Astrocyte (in vitro differentiated cells and primary cell): ENCODE measurements around the gene MBP. TPM values are rescaled to one million over a fixed set of nuclear protein-coding genes. Genes with fewer than 3 reads are reported as not detected.

ENCODE experiments used
- DNase-seq: peaks from one replicate; pipeline ENCODE4 v3.0.0-alpha.2; 2010; ENCODE audit warnings: low read depth
- FAIRE-seq: peaks from 2 replicates; lab custom pipeline; 2011; peaks lifted over from hg19 to GRCh38; lab: Jason Lieb, UNC
- H2AFZ ChIP-seq: 2 replicates; pipeline ENCODE4 v1.6.0; 2012; ENCODE audit warnings: low read depth, low read length, inconsistent platforms
- H3K27ac ChIP-seq: 2 replicates; pipeline ENCODE4 v1.5.1; 2011; ENCODE audit warnings: low read depth, low read length, inconsistent platforms
- H3K27me3 ChIP-seq: 2 replicates; pipeline ENCODE4 v1.6.0; 2011; ENCODE audit warnings: low read length, inconsistent platforms; ENCODE audit not compliant: insufficient read depth
- H3K36me3 ChIP-seq: 2 replicates; pipeline ENCODE4 v1.5.1; 2011; ENCODE audit warnings: low read length, inconsistent platforms; ENCODE audit not compliant: insufficient read depth
- H3K4me1 ChIP-seq: 2 replicates; pipeline ENCODE4 v1.5.1; 2011; ENCODE audit warnings: low read length, inconsistent platforms; ENCODE audit not compliant: insufficient read depth
- H3K4me2 ChIP-seq: 2 replicates; pipeline ENCODE4 v1.6.0; 2012; ENCODE audit warnings: low read length, inconsistent platforms
- H3K4me3 ChIP-seq: 2 replicates; pipeline ENCODE4 v1.5.1; 2011; ENCODE audit warnings: low read depth, mild to moderate bottlenecking, low read length, inconsistent platforms; ENCODE audit not compliant: insufficient read depth
- H3K79me2 ChIP-seq: 2 replicates; pipeline ENCODE4 v1.6.0; 2012; ENCODE audit warnings: mild to moderate bottlenecking, low read length, inconsistent platforms; ENCODE audit not compliant: insufficient read depth
- H3K9ac ChIP-seq: 2 replicates; pipeline ENCODE4 v1.6.0; 2012; ENCODE audit warnings: mild to moderate bottlenecking, low read length, inconsistent platforms
- H3K9me3 ChIP-seq: 2 replicates; pipeline ENCODE4 v1.5.1; 2012; ENCODE audit warnings: low read depth, mild to moderate bottlenecking, low read length, inconsistent platforms; ENCODE audit not compliant: insufficient read depth
- H4K20me1 ChIP-seq: 2 replicates; pipeline ENCODE4 v1.6.0; 2012; ENCODE audit warnings: low read length, inconsistent platforms; ENCODE audit not compliant: insufficient read depth
- H3K27ac Mint-ChIP-seq: one replicate; pipeline ENCODE4 v1.8.0; 2021; ENCODE audit warnings: mild to moderate bottlenecking, mixed read lengths; ENCODE audit not compliant: unreplicated experiment
- H3K27me3 Mint-ChIP-seq: one replicate; pipeline ENCODE4 v1.8.0; 2021; ENCODE audit warnings: low read depth, mixed read lengths; ENCODE audit not compliant: unreplicated experiment
- H3K36me3 Mint-ChIP-seq: one replicate; pipeline ENCODE4 v1.8.0; 2021; ENCODE audit warnings: low read depth, mixed read lengths; ENCODE audit not compliant: unreplicated experiment
- H3K4me1 Mint-ChIP-seq: one replicate; pipeline ENCODE4 v1.8.0; 2021; ENCODE audit warnings: low read depth, mixed read lengths; ENCODE audit not compliant: unreplicated experiment
- H3K4me3 Mint-ChIP-seq: one replicate; pipeline ENCODE4 v1.8.0; 2021; ENCODE audit warnings: mild to moderate bottlenecking, moderate library complexity, mixed read lengths; ENCODE audit not compliant: unreplicated experiment
- H3K9me3 Mint-ChIP-seq: one replicate; pipeline ENCODE4 v1.8.0; 2021; ENCODE audit warnings: mild to moderate bottlenecking, mixed read lengths; ENCODE audit not compliant: unreplicated experiment
- EZH2 ChIP-seq: IDR thresholded peaks from 2 replicates; pipeline ENCODE4 v1.6.1; 2012; ENCODE audit warnings: mild to moderate bottlenecking, low read length, inconsistent platforms; ENCODE audit not compliant: insufficient read depth
- total RNA-seq: library from RNA; stranded (reverse); gene quantifications from 2 replicates; pipeline ENCODE4 v1.2.1, GENCODE V29; 2021
- TF ChIP-seq, protein P1 (sequence below): IDR thresholded peaks from 2 replicates; pipeline ENCODE4 v1.5.1; 2011; ENCODE audit warnings: low read depth, mild to moderate bottlenecking, inconsistent platforms, low read length, moderate library complexity; ENCODE audit not compliant: insufficient read depth

MBP gene
- total RNA-seq, 1 donor from 2014 or later, result 11.4 TPM

DNA sequence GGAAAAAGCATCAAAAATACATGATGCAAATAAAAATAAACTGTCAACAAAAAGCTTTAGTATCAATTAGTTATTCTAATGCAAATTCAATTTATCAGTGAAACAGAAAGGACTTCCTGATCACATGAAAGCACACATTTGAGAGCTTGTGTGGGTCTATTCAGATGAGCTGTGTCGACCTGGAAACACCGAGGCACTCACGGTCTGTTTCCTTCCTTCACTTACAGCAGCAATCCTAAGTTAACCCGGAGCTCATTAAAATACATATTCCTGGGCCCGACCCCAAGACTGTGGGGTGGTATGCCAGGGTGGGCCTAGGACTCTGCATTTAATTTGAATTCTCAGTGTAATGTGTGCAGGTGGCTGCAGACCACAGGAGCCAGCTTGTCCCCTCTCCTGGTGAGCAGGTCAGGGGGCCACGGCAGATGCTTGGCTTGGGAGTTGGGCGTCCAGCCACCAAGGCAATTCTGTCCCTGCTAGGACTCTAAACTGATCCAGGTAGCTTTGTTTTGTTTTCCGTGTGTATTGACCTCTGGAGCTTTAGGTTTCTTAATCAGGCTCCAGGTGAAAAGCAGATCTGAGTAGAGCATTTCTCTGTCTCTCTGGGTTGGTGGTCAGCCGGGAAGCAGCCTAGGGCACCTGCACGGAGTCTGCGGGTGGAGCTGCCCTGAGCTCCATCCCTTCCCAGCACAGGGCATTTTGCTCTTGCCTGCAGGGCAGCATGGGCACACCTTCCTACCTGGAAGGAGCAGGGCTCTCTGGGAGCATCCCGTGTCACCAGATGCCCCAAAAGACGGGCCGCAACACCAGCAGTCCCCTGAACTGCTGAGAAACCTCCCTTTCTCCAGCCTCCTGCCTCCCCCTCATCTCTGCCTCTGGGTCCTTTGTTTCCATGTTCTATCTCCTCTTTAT lies 9.0 kb downstream of the MBP start:
- peaks cover 53% of the 10 kb centered on the region for H3K79me2 ChIP-seq
- no peak overlapping the region for H3K4me2 ChIP-seq
- Mint-ChIP-seq H3K27ac (no peak overlapping the region), H3K36me3 (no peaks in the 10 kb centered on the region), H3K4me1 (peaks cover 22% of the 10 kb centered on the region), H3K9me3 (no peaks in the 10 kb centered on the region), H3K4me3 (no peak overlapping the region), H3K27me3 (no peaks in the 10 kb centered on the region)
- H3K4me1 ChIP-seq, result peaks cover 22% of the 10 kb centered on the region
- H3K4me3 ChIP-seq, result no peak overlapping the region
- no peak for DNase-seq
- no peaks in the 10 kb centered on the region for H4K20me1 ChIP-seq
- H2AFZ ChIP-seq, result no peak overlapping the region
- H3K27ac ChIP-seq, result no peak overlapping the region
- FAIRE-seq, result no peak
- H3K9me3 ChIP-seq, result no peaks in the 10 kb centered on the region
- H3K9ac ChIP-seq, result no peak overlapping the region
- H3K27me3 ChIP-seq, result no peaks in the 10 kb centered on the region
- no peaks in the 10 kb centered on the region for H3K36me3 ChIP-seq
- no peak for TF ChIP-seq EZH2
- TF ChIP-seq, protein P1, sequence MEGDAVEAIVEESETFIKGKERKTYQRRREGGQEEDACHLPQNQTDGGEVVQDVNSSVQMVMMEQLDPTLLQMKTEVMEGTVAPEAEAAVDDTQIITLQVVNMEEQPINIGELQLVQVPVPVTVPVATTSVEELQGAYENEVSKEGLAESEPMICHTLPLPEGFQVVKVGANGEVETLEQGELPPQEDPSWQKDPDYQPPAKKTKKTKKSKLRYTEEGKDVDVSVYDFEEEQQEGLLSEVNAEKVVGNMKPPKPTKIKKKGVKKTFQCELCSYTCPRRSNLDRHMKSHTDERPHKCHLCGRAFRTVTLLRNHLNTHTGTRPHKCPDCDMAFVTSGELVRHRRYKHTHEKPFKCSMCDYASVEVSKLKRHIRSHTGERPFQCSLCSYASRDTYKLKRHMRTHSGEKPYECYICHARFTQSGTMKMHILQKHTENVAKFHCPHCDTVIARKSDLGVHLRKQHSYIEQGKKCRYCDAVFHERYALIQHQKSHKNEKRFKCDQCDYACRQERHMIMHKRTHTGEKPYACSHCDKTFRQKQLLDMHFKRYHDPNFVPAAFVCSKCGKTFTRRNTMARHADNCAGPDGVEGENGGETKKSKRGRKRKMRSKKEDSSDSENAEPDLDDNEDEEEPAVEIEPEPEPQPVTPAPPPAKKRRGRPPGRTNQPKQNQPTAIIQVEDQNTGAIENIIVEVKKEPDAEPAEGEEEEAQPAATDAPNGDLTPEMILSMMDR, result no peak

DNA sequence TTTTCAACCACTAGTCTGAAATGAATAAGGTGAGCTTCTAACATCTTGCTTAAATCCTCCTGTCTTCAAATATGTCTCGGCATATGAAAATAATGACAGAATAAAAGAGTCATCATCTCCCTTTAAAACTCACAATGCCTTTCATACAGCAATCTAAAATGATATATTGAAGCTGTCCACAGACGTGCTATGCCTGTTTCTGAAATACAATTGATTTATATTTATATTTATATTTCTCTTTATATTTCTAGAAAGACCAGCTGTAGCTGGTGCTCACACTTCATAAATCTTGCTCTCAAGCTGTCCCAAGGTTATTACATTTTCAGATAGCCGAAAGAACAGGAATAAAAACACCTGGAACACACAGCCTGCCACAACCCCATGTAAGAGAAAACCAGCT lies 11.1 kb downstream of the MBP start:
- DNase-seq, result no peak
- H3K27ac ChIP-seq, result no peak overlapping the region

More for the DNA sequence above, 11.1 kb downstream of the MBP start:
- Histone ChIP-seq H3K9ac (no peak overlapping the region), H3K9me3 (no peaks in the 10 kb centered on the region), H3K4me3 (no peak overlapping the region), H3K27me3 (no peaks in the 10 kb centered on the region), H4K20me1 (no peaks in the 10 kb centered on the region), H3K36me3 (no peaks in the 10 kb centered on the region), H3K4me2 (no peak overlapping the region), H2AFZ (no peak overlapping the region), H3K79me2 (peaks cover 49% of the 10 kb centered on the region), H3K4me1 (peaks cover 10% of the 10 kb centered on the region)
- H3K27me3 Mint-ChIP-seq, result no peaks in the 10 kb centered on the region
- H3K27ac Mint-ChIP-seq, result no peak overlapping the region
- no peak overlapping the region for H3K4me3 Mint-ChIP-seq
- H3K9me3 Mint-ChIP-seq, result no peaks in the 10 kb centered on the region
- no peak for FAIRE-seq
- peaks cover 4% of the 10 kb centered on the region for H3K36me3 Mint-ChIP-seq
- TF ChIP-seq EZH2, result no peak
- TF ChIP-seq, protein P1, result no peak
- H3K4me1 Mint-ChIP-seq, result peaks cover 10% of the 10 kb centered on the region
